GM12878 (cell line): ENCODE results near the gene RAP2C.

Experiments
- ATF3 ChIP-seq: IDR thresholded peaks from 2 replicates; pipeline ENCODE4 v1.6.1; 2011; ENCODE audit warnings: low read depth, mild to moderate bottlenecking, low read length, moderate library complexity, borderline replicate concordance; ENCODE audit errors: extremely low read depth
- CTCF ChIP-seq, 3 experiments: IDR thresholded peaks in 2 of 3; conservative IDR thresholded peaks in 1 of 3; 2 replicates each; pipeline ENCODE4 v1.5.1; 2011; ENCODE audit warnings: low read depth in 3 of 3, low read length in 3 of 3, mild to moderate bottlenecking in 3 of 3, control low read depth in 2 of 3, moderate library complexity in 2 of 3, inconsistent platforms in 1 of 3, mixed read lengths in 1 of 3; ENCODE audit not compliant: control insufficient read depth in 2 of 3, insufficient read depth in 1 of 3; ENCODE audit errors: extremely low read depth in 1 of 3
- EZH2 ChIP-seq: IDR thresholded peaks from 2 replicates; pipeline ENCODE4 v1.6.1; 2012; ENCODE audit warnings: low read depth, mild to moderate bottlenecking, control low read depth, inconsistent platforms, low read length, borderline replicate concordance; ENCODE audit not compliant: control insufficient read depth
- HDAC6 ChIP-seq: fragments of 200-600 bp; sonication (generic); IDR thresholded peaks from one replicate; pipeline ENCODE4 v1.8.0; 2017; ENCODE audit warnings: antibody characterized with exemption; ENCODE audit not compliant: unreplicated experiment
- MXI1 ChIP-seq: fragments of 150-350 bp; IDR thresholded peaks from 2 replicates; pipeline ENCODE4 v1.6.1; 2011; ENCODE audit warnings: low read depth, mild to moderate bottlenecking, inconsistent platforms, low read length, improper control_type of control experiment
- NFYB ChIP-seq: IDR thresholded peaks from 2 replicates; pipeline ENCODE4 v1.6.1; 2011; ENCODE audit warnings: low read depth, mild to moderate bottlenecking, low read length, improper control_type of control experiment, moderate library complexity; ENCODE audit not compliant: insufficient read depth
- POLR2A ChIP-seq: IDR thresholded peaks from 2 replicates; pipeline ENCODE4 v1.6.1; 2011; ENCODE audit warnings: low read depth, mild to moderate bottlenecking, low read length
- POLR2AphosphoS5 ChIP-seq: IDR thresholded peaks from 2 replicates; pipeline ENCODE4 v1.6.1; 2011; ENCODE audit warnings: mild to moderate bottlenecking, low read length, inconsistent platforms
- RCOR1 ChIP-seq: conservative IDR thresholded peaks from 2 replicates; pipeline ENCODE4 v1.6.1; 2012; ENCODE audit warnings: low read depth, low read length, improper control_type of control experiment
- RELB ChIP-seq: fragments of 450-650 bp; IDR thresholded peaks from 2 replicates; pipeline ENCODE4 v1.6.1; 2017; ENCODE audit warnings: low read depth, mild to moderate bottlenecking, moderate library complexity
- SPI1 ChIP-seq: IDR thresholded peaks from 2 replicates; pipeline ENCODE4 v1.6.1; 2011; ENCODE audit warnings: low read depth, mild to moderate bottlenecking, low read length, moderate library complexity, borderline replicate concordance; ENCODE audit not compliant: insufficient read depth
- TF ChIP-seq, protein P1 (sequence below): IDR thresholded peaks from 2 replicates; pipeline ENCODE4 v1.6.1; 2012; ENCODE audit warnings: mild to moderate bottlenecking, low read depth, low read length
- TF ChIP-seq, protein P2 (sequence below): IDR thresholded peaks from 2 replicates; pipeline ENCODE4 v1.6.1; 2011; ENCODE audit warnings: low read depth, low read length, improper control_type of control experiment, borderline replicate concordance
- TF ChIP-seq, protein P3 (sequence below): IDR thresholded peaks from 2 replicates; pipeline ENCODE4 v1.6.1; 2012; ENCODE audit warnings: low read depth, low read length, improper control_type of control experiment

GRCh38 chrX:132257116-132257515, 37.9 kb upstream of the RAP2C start:
- TF ChIP-seq, protein P1, sequence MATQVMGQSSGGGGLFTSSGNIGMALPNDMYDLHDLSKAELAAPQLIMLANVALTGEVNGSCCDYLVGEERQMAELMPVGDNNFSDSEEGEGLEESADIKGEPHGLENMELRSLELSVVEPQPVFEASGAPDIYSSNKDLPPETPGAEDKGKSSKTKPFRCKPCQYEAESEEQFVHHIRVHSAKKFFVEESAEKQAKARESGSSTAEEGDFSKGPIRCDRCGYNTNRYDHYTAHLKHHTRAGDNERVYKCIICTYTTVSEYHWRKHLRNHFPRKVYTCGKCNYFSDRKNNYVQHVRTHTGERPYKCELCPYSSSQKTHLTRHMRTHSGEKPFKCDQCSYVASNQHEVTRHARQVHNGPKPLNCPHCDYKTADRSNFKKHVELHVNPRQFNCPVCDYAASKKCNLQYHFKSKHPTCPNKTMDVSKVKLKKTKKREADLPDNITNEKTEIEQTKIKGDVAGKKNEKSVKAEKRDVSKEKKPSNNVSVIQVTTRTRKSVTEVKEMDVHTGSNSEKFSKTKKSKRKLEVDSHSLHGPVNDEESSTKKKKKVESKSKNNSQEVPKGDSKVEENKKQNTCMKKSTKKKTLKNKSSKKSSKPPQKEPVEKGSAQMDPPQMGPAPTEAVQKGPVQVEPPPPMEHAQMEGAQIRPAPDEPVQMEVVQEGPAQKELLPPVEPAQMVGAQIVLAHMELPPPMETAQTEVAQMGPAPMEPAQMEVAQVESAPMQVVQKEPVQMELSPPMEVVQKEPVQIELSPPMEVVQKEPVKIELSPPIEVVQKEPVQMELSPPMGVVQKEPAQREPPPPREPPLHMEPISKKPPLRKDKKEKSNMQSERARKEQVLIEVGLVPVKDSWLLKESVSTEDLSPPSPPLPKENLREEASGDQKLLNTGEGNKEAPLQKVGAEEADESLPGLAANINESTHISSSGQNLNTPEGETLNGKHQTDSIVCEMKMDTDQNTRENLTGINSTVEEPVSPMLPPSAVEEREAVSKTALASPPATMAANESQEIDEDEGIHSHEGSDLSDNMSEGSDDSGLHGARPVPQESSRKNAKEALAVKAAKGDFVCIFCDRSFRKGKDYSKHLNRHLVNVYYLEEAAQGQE = no peak
- no peak for TF ChIP-seq NFYB
- no peak for TF ChIP-seq POLR2AphosphoS5
- no peak for TF ChIP-seq RCOR1
- TF ChIP-seq POLR2A = no peak
- TF ChIP-seq, protein P2, sequence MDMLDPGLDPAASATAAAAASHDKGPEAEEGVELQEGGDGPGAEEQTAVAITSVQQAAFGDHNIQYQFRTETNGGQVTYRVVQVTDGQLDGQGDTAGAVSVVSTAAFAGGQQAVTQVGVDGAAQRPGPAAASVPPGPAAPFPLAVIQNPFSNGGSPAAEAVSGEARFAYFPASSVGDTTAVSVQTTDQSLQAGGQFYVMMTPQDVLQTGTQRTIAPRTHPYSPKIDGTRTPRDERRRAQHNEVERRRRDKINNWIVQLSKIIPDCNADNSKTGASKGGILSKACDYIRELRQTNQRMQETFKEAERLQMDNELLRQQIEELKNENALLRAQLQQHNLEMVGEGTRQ = no peak
- TF ChIP-seq, protein P3, sequence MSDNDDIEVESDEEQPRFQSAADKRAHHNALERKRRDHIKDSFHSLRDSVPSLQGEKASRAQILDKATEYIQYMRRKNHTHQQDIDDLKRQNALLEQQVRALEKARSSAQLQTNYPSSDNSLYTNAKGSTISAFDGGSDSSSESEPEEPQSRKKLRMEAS = no peak
- TF ChIP-seq MXI1 = no peak
- no peak for TF ChIP-seq EZH2
- TF ChIP-seq ATF3 = no peak
- no peak for TF ChIP-seq SPI1
- no peak for TF ChIP-seq HDAC6
- no peak for TF ChIP-seq RELB
- TF ChIP-seq CTCF (IDR thresholded peaks at IDR 0.05 in 2 of 3, conservative IDR thresholded peaks at IDR 0.05 in 1 of 3; ENCODE audit: control insufficient read depth in 2 of 3, extremely low read depth in 1 of 3, insufficient read depth in 1 of 3, low read depth in 3 of 3, low read length in 3 of 3) = no peak
